MM.1S (cell line): ENCODE data around the gene EWSR1.

Experiments
- DNase-seq: peaks from one replicate; pipeline ENCODE4 v3.0.0-alpha.2; 2015
- H2AFZ ChIP-seq: fragments of 300-600 bp; sonication (generic); 2 replicates; pipeline ENCODE4 v1.6.0; 2016; ENCODE audit warnings: antibody characterized with exemption, low read length
- H3F3A ChIP-seq: fragments of 300-600 bp; sonication (generic); 2 replicates; pipeline ENCODE4 v1.6.1; 2016; ENCODE audit warnings: mild to moderate bottlenecking, antibody characterized with exemption, low read length, moderate library complexity, mixed read lengths; ENCODE audit not compliant: insufficient read depth
- H3K27ac ChIP-seq: fragments of 300-600 bp; sonication (generic); 2 replicates; pipeline ENCODE4 v1.5.1; 2016; ENCODE audit warnings: mild to moderate bottlenecking, low read length
- H3K27me3 ChIP-seq: fragments of 300-600 bp; sonication (generic); replicated peaks from 2 replicates; pipeline ENCODE4 v1.6.0; 2016; ENCODE audit warnings: low read length; ENCODE audit not compliant: insufficient read depth
- H3K36me3 ChIP-seq: fragments of 300-600 bp; sonication (generic); replicated peaks from 2 replicates; pipeline ENCODE4 v1.6.1; 2016; ENCODE audit warnings: mild to moderate bottlenecking, low read length, mixed read lengths; ENCODE audit not compliant: insufficient read depth
- H3K4me1 ChIP-seq: fragments of 300-600 bp; sonication (generic); 2 replicates; pipeline ENCODE4 v1.6.1; 2016; ENCODE audit warnings: low read length, mixed read lengths
- H3K4me2 ChIP-seq: fragments of 300-600 bp; sonication (generic); 2 replicates; pipeline ENCODE4 v1.6.0; 2016; ENCODE audit warnings: low read depth, low read length
- H3K4me3 ChIP-seq: fragments of 300-600 bp; sonication (generic); 2 replicates; pipeline ENCODE4 v1.5.1; 2016; ENCODE audit warnings: low read length, mixed read lengths
- H3K79me2 ChIP-seq: fragments of 300-600 bp; sonication (generic); 2 replicates; pipeline ENCODE4 v1.6.1; 2016; ENCODE audit warnings: mixed run types, low read length, mixed read lengths
- H3K9ac ChIP-seq: fragments of 300-600 bp; sonication (generic); 2 replicates; pipeline ENCODE4 v1.6.1; 2016; ENCODE audit warnings: low read length, mixed read lengths
- H3K9me2 ChIP-seq: fragments of 300-600 bp; sonication (generic); replicated peaks from 2 replicates; pipeline ENCODE4 v1.6.1; 2016; ENCODE audit warnings: mild to moderate bottlenecking, low read length, mixed read lengths; ENCODE audit not compliant: insufficient read depth
- H3K9me3 ChIP-seq: fragments of 300-600 bp; sonication (generic); replicated peaks from 2 replicates; pipeline ENCODE4 v1.6.1; 2016; ENCODE audit warnings: mild to moderate bottlenecking, low read length, mixed read lengths; ENCODE audit not compliant: insufficient read depth
- H4K20me1 ChIP-seq: fragments of 300-600 bp; sonication (generic); 2 replicates; pipeline ENCODE4 v1.6.1; 2016; ENCODE audit warnings: mild to moderate bottlenecking, low read length, moderate library complexity, mixed read lengths; ENCODE audit not compliant: insufficient read depth
- EZH2 ChIP-seq: fragments of 300-600 bp; sonication (generic); optimal IDR thresholded peaks from 2 replicates; pipeline ENCODE3; 2017; ENCODE audit warnings: low read depth, mild to moderate bottlenecking, antibody characterized with exemption, low read length, mixed read lengths
- EZH2phosphoT487 ChIP-seq: fragments of 300-600 bp; sonication (generic); IDR thresholded peaks from 2 replicates; pipeline ENCODE4 v1.6.1; 2018; ENCODE audit warnings: antibody characterized with exemption, low read length
- TF ChIP-seq, protein P1 (sequence below): fragments of 300-600 bp; sonication (generic); IDR thresholded peaks from 2 replicates; pipeline ENCODE4 v1.5.1; 2016; ENCODE audit warnings: antibody characterized with exemption, low read length, mixed read lengths

Gene EWSR1

DNA sequence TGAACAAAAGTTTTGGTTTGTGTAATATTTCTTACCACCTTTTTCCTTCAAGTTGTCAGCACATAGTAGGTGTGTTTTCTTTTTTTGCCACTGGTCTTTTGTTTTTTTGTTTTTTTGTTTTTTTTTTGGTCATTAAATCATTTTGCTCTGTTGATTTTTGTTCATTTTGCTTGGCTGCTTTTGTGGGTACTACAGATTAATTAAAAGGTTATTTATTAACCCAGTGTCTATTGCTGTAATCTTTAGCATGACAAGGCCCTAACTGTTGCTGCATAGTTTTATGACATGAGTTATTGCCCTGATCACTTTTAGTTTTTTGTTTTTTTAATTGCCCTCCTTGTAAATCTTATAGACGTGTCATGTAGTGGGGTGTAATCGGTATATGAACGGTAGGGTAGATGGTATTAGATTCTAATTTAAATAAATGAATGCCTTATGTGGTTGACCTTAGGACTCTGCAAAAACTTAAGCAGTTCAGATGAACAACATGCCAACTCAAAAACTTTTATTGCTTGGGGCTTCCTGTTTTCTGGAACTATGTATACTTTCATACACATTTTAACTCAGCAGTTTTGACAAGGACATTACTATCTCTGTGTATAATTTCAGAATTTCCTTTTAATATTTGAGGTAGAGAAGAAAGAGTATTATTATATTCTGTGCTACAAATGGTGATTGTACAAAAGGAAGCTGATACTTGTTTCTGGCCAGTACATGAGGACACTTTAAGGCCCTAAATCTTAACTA lies 7.9 kb downstream of the EWSR1 start:
- H3K79me2 ChIP-seq, result peaks cover 97% of the 10 kb centered on the region
- H4K20me1 ChIP-seq, result peaks cover 86% of the 10 kb centered on the region
- no peak overlapping the region for H3K9ac ChIP-seq
- no peaks in the 10 kb centered on the region for H3K9me2 ChIP-seq
- no peak overlapping the region for H3K27ac ChIP-seq
- no peaks in the 10 kb centered on the region; the same call in 1 of the 2 replicates for H3F3A ChIP-seq
- DNase-seq, result no peak
- H3K27me3 ChIP-seq, result no peaks in the 10 kb centered on the region
- no peak overlapping the region for H3K4me2 ChIP-seq
- H3K36me3 ChIP-seq, result peaks cover 63% of the 10 kb centered on the region
- peaks cover 5% of the 10 kb centered on the region; the same call in 1 of the 2 replicates for H3K4me1 ChIP-seq
- H2AFZ ChIP-seq, result no peak overlapping the region
- H3K9me3 ChIP-seq, result no peaks in the 10 kb centered on the region
- no peak overlapping the region for H3K4me3 ChIP-seq
- TF ChIP-seq EZH2, result no peak
- TF ChIP-seq, protein P1, sequence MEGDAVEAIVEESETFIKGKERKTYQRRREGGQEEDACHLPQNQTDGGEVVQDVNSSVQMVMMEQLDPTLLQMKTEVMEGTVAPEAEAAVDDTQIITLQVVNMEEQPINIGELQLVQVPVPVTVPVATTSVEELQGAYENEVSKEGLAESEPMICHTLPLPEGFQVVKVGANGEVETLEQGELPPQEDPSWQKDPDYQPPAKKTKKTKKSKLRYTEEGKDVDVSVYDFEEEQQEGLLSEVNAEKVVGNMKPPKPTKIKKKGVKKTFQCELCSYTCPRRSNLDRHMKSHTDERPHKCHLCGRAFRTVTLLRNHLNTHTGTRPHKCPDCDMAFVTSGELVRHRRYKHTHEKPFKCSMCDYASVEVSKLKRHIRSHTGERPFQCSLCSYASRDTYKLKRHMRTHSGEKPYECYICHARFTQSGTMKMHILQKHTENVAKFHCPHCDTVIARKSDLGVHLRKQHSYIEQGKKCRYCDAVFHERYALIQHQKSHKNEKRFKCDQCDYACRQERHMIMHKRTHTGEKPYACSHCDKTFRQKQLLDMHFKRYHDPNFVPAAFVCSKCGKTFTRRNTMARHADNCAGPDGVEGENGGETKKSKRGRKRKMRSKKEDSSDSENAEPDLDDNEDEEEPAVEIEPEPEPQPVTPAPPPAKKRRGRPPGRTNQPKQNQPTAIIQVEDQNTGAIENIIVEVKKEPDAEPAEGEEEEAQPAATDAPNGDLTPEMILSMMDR, result no peak
- no peak for TF ChIP-seq EZH2phosphoT487

DNA sequence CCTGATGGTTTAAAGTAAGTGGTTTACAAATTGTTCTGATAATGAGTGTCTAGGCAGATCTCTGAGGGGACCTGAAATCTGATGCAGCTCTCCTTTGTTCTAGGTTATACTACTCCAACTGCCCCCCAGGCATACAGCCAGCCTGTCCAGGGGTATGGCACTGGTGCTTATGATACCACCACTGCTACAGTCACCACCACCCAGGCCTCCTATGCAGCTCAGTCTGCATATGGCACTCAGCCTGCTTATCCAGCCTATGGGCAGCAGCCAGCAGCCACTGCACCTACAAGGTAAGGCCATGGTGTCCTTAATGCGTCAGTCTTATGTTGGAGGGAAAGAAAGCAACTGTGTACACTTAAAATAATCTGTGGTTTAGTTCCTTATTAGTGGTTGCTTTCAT lies 9.9 kb downstream of the EWSR1 start:
- Histone ChIP-seq H3K79me2 (peaks cover 95% of the 10 kb centered on the region), H3K4me1 (no peaks in the 10 kb centered on the region)
- no peak for DNase-seq

DNA sequence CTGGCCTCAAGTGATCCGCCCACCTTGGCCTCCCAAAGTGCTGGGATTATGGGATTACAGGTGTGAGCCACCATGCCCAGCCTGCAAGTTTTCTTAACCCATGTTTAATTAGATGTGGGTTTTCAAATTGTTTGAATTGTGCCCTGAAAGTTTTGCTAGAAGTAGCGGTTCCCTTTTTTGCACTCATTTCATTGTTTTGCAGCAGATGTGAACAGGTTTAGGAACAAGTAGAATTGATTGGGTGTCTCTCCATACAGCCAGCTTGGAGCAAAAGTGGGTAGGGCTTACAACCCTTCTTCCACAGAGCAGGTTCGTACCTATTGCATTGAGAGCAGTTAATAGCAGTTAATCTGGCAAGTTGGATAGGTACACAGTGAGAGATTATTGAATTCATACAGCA lies 16.1 kb downstream of the EWSR1 start:
- no peak for DNase-seq
- no peaks in the 10 kb centered on the region; the same call in 1 of the 2 replicates for H3F3A ChIP-seq
- no peak overlapping the region for H3K4me2 ChIP-seq
- no peak overlapping the region for H2AFZ ChIP-seq
- peaks cover 93% of the 10 kb centered on the region for H3K79me2 ChIP-seq
- H3K4me1 ChIP-seq, result peaks cover 2% of the 10 kb centered on the region; the same call in 1 of the 2 replicates
- H3K9me2 ChIP-seq, result no peaks in the 10 kb centered on the region
- peaks cover 38% of the 10 kb centered on the region for H3K36me3 ChIP-seq
- H3K27ac ChIP-seq, result no peak overlapping the region
- no peak overlapping the region for H3K4me3 ChIP-seq
- no peaks in the 10 kb centered on the region for H3K27me3 ChIP-seq
- H3K9me3 ChIP-seq, result no peaks in the 10 kb centered on the region
- no peak overlapping the region for H3K9ac ChIP-seq
- peaks cover 43% of the 10 kb centered on the region for H4K20me1 ChIP-seq
- TF ChIP-seq EZH2 (no peak), EZH2phosphoT487 (no peak)

More for the DNA sequence above, 9.9 kb downstream of the EWSR1 start:
- H3K27me3 ChIP-seq, result no peaks in the 10 kb centered on the region
- no peak overlapping the region for H2AFZ ChIP-seq
- H3F3A ChIP-seq, result no peaks in the 10 kb centered on the region; the same call in 1 of the 2 replicates
- no peak overlapping the region for H3K4me2 ChIP-seq
- H3K27ac ChIP-seq, result no peak overlapping the region
- H3K9ac ChIP-seq, result no peak overlapping the region
- TF ChIP-seq EZH2phosphoT487 (no peak), EZH2 (no peak)
- TF ChIP-seq, protein P1, result no peak
- no peak overlapping the region for H3K4me3 ChIP-seq
- no peaks in the 10 kb centered on the region for H3K9me2 ChIP-seq
- H3K9me3 ChIP-seq, result no peaks in the 10 kb centered on the region
- peaks cover 67% of the 10 kb centered on the region for H4K20me1 ChIP-seq
- peaks cover 67% of the 10 kb centered on the region for H3K36me3 ChIP-seq

DNA sequence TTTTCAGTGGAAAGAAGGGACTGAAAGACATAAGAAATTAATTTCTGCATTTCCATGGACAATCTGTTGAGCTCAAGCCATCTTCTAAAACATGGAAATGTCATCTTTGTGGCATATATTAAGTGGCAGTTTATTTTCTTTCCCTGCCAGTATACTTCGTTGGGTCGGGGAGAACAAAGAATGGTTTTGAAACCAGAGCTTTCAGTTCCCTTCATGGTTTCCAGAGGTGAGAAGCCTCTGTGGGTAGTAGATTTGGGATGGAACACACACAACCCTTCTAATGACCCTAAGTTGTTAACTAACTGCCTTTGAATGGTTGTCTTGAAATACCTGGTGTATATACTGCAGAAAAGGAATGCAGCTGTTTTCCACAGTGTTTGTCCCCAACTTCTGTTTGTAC lies 20.8 kb downstream of the EWSR1 start:
- Histone ChIP-seq H3K27me3 (no peaks in the 10 kb centered on the region), H3K4me3 (no peak overlapping the region), H4K20me1 (peaks cover 55% of the 10 kb centered on the region), H3K9ac (no peak overlapping the region), H3K9me2 (no peaks in the 10 kb centered on the region), H3K79me2 (peaks cover 91% of the 10 kb centered on the region), H2AFZ (no peak overlapping the region), H3F3A (no peaks in the 10 kb centered on the region; the same call in 1 of the 2 replicates), H3K36me3 (peaks cover 54% of the 10 kb centered on the region), H3K4me1 (peaks cover 2% of the 10 kb centered on the region; the same call in 1 of the 2 replicates), H3K9me3 (no peaks in the 10 kb centered on the region), H3K4me2 (no peak overlapping the region), H3K27ac (no peak overlapping the region)
- TF ChIP-seq EZH2phosphoT487 (no peak), EZH2 (no peak)
- TF ChIP-seq, protein P1, result no peak
- no peak for DNase-seq
